Hematopoietic multipotent progenitor cell treated with erythropoietin and hydrocortisone succinate and interleukin-3 and kit ligand, for 8 days (in vitro differentiated cells): Measurements from ENCODE around the gene RGS7.
"Not testable (repeated sequence)": the region's sequence is repeated elsewhere in the genome, so short reads cannot be mapped to it uniquely, and the experiment has no call there.

ENCODE experiments used
- DNase-seq: peaks from one replicate; pipeline ENCODE4 v3.0.0-alpha.2; 2015

Gene RGS7

DNA sequence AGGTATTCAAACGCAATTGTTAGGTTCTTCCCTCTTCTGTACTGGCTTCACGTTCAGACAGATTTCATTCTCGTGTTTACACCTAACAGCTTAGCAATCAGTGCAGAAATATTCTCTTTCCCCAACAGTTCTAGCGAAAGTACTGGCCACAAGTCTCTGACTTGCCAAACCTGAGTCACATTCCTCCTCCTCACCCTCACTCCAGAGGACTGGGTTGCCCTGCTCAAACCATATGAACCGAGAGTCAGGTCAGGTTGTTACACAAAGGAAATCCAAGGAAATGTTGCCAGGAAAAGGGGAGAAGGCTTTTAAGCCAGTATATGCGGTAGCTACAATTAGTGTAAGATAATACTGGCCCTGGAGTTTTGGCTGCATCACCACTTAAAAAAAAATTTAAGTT is 282.5 kb downstream of the RGS7 start:
- no peak for DNase-seq

DNA sequence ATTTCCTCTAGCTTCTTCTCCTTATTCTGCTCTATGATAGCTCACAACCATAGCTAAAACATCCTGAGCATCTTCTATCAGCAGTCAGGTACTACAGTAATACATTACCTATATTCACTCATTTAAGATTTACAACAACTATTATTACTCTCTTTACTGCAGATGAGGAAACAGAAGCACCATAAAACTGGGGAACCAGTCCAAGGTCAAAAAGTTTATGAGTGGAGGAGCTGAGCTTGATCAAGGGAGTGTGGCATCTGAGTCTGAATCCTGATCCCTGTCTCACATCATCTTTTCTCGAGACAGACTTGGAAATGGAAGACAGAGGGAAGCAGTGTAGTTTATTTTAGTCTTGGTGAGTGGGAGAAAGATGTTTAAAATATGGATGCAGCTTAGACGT is 288.6 kb downstream of the RGS7 start:
- no peak for DNase-seq

- DNase-seq: no peak
These were observed 293.7 kb downstream of the RGS7 start for GRCh38 chr1:241063276-241063675.

GRCh38 chr1:241061062-241061461 is 295.9 kb downstream of the RGS7 start:
- DNase-seq: no peak

- no peak for DNase-seq
These were observed 308.4 kb downstream of the RGS7 start for GRCh38 chr1:241048622-241049021.

DNA sequence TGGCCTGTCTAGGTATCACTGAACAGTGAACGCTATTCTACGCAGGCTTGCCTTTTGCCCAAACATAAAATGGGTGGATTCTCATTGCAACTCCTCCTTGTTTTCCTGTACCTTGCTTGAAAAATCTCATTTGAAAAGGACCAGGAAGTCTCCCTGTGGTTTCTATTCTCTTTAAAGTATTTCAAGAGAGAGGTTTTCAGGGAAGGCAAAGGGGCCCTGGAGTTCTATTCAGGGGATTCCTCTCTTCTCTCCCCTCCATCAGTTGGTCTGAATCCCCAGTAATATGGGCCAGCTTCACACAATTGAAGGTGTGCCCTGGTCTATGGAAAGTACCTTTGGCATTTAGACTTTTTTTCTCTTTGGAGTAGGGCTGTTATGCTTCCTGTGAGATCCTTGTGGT is 311.3 kb downstream of the RGS7 start:
- no peak for DNase-seq

DNA sequence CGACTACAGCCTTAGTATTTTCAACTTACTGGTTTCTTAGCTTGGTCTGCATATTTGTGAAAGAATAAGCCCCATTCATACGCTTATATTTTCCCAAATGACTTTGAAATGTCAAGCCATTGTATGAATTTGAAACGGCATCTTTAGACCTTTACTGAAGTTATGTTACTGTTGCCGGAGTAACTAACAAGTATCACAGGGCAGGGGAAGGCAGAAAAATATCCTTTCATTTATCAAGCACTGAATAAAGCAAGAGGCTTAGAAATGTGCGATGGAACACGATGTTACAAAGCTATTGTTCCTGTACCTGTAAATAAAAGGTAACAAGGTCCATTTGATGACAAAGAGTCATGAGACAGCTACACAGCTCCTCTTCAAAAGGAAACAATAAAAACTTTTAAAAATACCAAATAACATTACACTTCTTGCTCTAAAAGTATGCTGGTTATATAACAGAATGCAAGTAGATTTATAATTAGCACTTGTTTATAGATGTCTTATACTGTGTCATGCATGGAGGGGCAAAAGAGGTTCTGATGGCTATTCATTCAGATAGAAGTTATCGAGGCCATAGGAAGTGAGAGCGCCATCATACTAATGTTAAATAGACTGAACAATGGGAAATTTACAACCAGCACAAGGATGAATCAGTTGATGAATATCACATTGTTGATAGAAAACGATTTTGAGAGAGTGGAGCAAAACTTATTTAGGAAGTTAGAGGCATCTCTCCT is 322.6 kb downstream of the RGS7 start:
- DNase-seq: no peak

- DNase-seq: no peak
These were observed 332.2 kb downstream of the RGS7 start for GRCh38 chr1:241024834-241025233.

GRCh38 chr1:241022366-241022765 is 334.6 kb downstream of the RGS7 start:
- no peak for DNase-seq

DNA sequence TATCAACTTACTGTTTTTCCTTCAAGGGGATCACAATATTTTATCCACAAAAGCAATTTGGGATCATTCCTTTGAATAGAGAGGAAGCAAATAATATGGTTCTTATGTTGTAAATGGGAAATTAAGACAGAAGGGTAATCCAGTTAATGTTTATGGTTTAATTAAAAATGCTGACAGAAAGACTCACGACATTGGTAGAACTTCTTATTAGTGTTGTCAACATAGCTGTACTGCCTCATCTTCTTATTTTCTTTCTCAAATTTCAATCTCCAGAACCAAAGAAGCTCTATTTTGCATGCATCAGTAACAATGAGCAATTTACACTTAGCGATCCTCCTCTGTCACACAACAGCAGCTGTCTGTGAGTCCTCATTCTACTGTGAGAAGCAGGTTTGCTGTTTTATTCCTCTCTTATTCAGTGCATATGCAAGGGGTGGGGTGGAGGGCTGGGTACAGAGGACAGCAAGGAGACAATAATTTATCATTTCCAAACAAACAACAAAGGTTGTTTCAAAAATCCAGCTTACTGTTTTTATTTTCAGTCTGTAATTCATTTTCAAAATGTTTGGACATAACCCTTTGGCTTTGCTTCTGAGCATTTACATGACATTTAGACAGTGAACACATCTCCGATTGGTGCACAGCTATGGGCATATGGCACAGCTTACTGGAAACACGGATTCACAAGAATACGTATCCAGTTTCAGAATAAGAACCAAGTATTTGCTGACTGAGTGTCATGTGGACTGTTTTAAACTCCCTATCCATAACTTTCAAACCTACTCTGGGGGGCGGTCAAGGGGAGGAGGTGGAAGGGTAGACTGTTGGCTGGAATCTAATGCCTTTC is 335.9 kb downstream of the RGS7 start:
- DNase-seq: no peak

DNA sequence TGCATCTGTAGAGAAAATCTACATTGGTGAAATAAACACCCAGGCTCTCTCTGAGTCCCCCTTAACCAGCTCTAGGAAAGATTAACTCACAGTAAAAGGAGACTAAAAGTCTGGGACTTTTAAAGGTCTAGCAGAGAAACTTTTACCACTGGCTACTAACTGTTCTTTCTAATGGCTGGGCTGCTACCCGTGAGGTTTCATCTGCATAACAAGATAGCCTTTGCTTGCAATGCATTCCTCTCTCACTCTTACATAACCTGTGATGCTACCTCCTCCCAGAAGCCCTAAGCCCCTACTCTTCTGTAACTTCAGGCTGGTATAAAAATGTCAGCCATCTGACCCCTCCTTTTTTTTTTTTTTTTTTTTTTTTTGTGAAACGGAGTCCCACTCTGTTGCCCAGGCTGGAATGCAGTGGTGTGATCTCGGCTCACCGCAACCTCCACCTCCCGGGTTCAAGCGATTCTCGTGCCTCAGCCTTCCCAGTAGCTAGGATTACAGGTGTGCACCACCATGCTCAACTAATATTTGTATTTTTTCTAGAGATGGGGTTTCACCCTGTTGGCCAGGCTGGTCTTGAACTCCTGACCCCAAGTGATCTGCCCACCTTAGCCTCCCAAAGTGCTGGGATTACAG is 344.2 kb downstream of the RGS7 start:
- DNase-seq: no peak

DNA sequence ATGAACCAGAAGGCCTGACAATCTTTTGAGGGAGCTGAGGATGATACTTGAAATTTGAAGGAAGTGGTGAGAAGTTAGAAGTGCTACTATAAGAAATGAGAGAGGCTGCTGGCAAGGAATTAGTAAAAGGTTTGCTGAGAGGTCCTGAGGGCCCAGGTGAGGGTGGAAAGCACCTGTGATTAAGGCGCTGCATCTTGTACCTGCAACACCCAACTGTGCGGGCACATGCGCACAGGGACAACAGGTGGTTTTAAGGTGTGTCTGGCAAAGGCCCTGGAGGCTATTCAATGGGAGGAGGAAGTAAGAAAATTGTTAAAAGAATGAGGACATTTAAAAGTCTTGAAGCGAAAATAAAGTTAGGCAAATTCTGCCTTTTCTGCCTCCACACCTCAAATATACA is 349.3 kb downstream of the RGS7 start:
- DNase-seq: no peak

- no peak for DNase-seq
These were observed 357.2 kb downstream of the RGS7 start for GRCh38 chr1:240999826-241000225.

GRCh38 chr1:240998441-240999015 is 358.5 kb downstream of the RGS7 start:
- DNase-seq: no peak

GRCh38 chr1:240998024-240998423 is 359.0 kb downstream of the RGS7 start:
- no peak for DNase-seq

DNA sequence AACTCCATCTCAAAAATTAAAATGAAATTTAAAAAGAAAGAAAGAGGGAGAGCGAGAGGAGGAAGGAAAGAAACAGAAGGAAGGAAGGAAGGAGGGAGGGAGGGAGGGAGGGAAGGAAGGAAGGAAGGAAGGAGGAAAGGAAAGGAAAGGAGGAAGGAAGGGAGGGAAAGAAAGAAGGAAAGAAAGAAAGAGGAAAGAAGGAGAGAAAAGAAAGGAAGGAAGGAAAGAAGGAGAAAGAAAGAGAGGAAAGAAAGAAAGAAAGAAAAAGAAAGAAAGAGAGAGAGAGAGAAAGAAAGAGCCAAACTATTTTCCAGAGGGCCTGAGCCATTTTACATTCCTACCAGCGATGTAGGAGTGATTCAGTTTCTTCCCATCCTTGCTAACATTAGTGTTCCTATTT is 364.0 kb downstream of the RGS7 start:
- no peak for DNase-seq

GRCh38 chr1:240991230-240991629 is 365.8 kb downstream of the RGS7 start:
- no peak for DNase-seq

- no peak for DNase-seq
These were observed 369.1 kb downstream of the RGS7 start for GRCh38 chr1:240987928-240988327.

DNA sequence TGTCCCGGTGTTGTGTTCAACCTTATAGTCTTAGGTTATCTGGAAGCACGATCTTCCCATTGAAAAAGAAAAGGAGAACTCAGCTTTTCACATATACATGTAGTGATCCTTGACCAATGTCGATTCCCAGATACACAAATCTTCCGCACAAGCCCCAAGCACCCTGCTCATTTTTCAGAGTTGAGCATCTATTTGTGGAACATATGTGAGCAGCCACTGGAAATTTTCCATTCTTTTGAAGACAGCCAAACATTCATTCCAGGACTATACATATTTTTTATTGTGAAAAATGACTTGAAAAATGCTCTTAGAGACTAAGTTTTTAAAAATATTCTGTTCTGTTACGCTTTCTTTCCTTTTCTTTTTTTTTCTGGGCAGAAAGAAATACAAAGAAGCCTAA is 371.9 kb downstream of the RGS7 start:
- DNase-seq: no peak

- DNase-seq: no peak
These were observed 376.7 kb downstream of the RGS7 start for GRCh38 chr1:240980342-240980741.

DNA sequence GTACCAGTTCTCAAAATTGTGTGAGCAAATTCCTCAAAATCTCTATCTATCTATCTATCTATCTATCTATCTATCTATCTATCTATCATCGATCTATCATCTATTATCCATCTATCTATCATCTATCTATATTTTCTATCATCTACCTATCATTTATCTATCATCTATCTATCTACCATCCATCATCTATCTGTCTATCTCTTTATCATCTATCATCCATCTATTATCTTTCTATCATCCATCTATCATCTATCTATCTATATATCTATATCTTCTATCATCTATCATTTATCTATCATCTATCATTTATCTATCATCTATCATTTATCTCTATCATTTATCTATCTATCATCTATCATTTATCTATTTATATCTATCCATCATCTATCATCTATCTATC is 380.3 kb downstream of the RGS7 start:
- DNase-seq: no peak

DNA sequence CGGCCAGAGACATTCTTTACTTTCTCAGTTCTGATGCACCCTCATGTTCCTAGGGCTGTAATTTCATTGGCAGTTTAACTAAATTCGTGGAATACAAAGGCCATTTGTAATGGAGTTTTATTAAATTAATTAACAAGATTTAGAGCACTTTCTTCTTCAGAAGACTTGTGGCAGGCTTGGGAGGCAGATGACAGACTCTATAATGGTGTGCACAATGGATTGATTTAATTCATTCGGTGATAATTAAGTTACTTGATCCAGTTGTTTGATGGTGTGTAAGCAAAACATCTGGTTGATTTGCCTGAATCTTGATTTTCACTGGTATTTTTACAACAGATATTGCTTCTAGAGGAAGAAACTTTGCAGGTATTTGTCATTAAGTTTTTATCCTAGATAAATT is 383.1 kb downstream of the RGS7 start:
- DNase-seq: no peak

DNA sequence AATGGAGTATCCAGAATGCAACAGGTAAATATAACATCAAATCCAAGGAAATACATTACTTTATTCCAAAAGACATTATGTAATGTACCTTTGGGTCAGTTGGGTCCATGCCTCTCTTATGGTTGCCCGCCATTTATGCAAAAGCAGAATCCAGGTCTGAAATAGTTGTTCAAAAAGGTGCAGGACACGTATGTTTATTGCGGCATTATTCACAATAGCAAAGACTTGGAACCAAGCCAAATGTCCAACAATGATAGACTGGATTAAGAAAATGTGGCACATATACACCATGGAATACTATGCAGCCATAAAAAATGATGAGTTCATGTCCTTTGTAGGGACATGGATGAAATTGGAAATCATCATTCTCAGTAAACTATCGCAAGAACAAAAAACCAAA is 384.9 kb downstream of the RGS7 start:
- DNase-seq: not testable (repeated sequence)

DNA sequence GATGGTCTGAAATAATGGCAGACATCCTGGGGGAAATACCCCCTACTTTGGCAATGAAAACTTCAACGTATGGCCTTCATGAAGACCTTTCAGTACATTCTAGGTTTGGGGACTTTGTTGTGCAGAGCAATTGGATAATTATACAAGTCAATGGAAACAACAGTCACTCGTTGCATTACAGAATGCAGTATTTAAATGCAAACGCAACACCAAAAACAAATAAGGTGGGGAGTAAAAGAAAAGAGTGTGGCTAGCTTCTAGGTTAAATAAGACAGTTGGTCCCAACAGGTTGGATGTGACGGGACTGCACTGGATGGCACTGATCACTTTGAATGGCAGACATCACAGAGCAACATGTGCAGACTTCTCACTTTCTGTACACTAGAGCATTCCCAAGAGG is 386.8 kb downstream of the RGS7 start:
- no peak for DNase-seq
